IMR-90 (cell line): Measurements from ENCODE around the gene RELN. TPM values are rescaled to one million over a fixed set of nuclear protein-coding genes. Genes with fewer than 3 reads are reported as not detected.

Experiments
- ATAC-seq: fragments of 200-7000 bp; cut with Tn5 transposase; 2 replicates; pipeline ENCODE4 v1.9.1; 2020; ENCODE audit warnings: low read depth, mild to moderate bottlenecking, moderate library complexity
- BruUV-seq: library from RNA; stranded (reverse); fragments of 400-500 nt; replicated peaks from 2 replicates; lab custom pipeline; 2021; lab: Mats Ljungman, UMichigan
- CTCF ChIA-PET: fragments of 300-600 bp; formaldehyde crosslinking; extraction: SDS; loops from one replicate; lab custom pipeline; 2021; ENCODE audit warnings: antibody characterized with exemption; lab: Yijun Ruan, JAX
- POLR2A ChIA-PET: fragments of 300-600 bp; sonication (Branson Sonifier 250); formaldehyde crosslinking; loops from one replicate; lab custom pipeline; 2022; ENCODE audit warnings: antibody characterized with exemption; ENCODE audit not compliant: unreplicated experiment; lab: Charles Lee
- DNase-seq: peaks from one replicate; pipeline ENCODE4 v3.0.0; 2013
- H2AFZ ChIP-seq: replicated peaks from 2 replicates; pipeline ENCODE3; 2013; ENCODE audit warnings: low read length, mild to moderate bottlenecking; ENCODE audit not compliant: poor library complexity
- H2AK5ac ChIP-seq: 2 replicates; pipeline ENCODE4 v1.6.1; 2013; ENCODE audit warnings: low read depth, low read length, inconsistent platforms
- H2AK9ac ChIP-seq: replicated peaks from 2 replicates; pipeline ENCODE3; 2013; ENCODE audit warnings: mild to moderate bottlenecking, low read depth, low read length, moderate library complexity; ENCODE audit not compliant: poor library complexity
- H2BK120ac ChIP-seq: 2 replicates; pipeline ENCODE4 v1.6.1; 2013; ENCODE audit warnings: low read depth, low read length, inconsistent platforms
- H2BK15ac ChIP-seq: 3 replicates; pipeline ENCODE4 v1.6.1; 2013; ENCODE audit warnings: low read depth, low read length, inconsistent platforms
- H2BK20ac ChIP-seq: 2 replicates; pipeline ENCODE4 v1.6.1; 2013; ENCODE audit warnings: low read depth, mild to moderate bottlenecking, inconsistent platforms, low read length, moderate library complexity
- H2BK5ac ChIP-seq: 2 replicates; pipeline ENCODE4 v1.6.1; 2013; ENCODE audit warnings: mild to moderate bottlenecking, low read depth, low read length, inconsistent platforms; ENCODE audit not compliant: poor library complexity, severe bottlenecking
- H3K14ac ChIP-seq: replicated peaks from 2 replicates; pipeline ENCODE4 v1.6.1; 2013; ENCODE audit warnings: low read depth, low read length, inconsistent platforms
- H3K18ac ChIP-seq: 2 replicates; pipeline ENCODE4 v1.6.1; 2013; ENCODE audit warnings: low read depth, low read length, control low read depth
- H3K23ac ChIP-seq: 2 replicates; pipeline ENCODE4 v1.6.1; 2013; ENCODE audit warnings: low read depth, low read length, inconsistent platforms
- H3K27ac ChIP-seq: 2 replicates; pipeline ENCODE4 v1.5.1; 2013; ENCODE audit warnings: mild to moderate bottlenecking, control low read depth, low read length; ENCODE audit not compliant: insufficient read depth
- H3K27me3 ChIP-seq: 2 replicates; pipeline ENCODE4 v1.6.1; 2013; ENCODE audit warnings: low read length; ENCODE audit not compliant: control insufficient read depth, insufficient read depth
- H3K36me3 ChIP-seq: 2 replicates; pipeline ENCODE4 v1.6.1; 2013; ENCODE audit warnings: low read length, mixed read lengths; ENCODE audit not compliant: control insufficient read depth, insufficient read depth
- H3K4ac ChIP-seq: 2 replicates; pipeline ENCODE4 v1.6.1; 2013; ENCODE audit warnings: low read depth, low read length, inconsistent platforms
- H3K4me1 ChIP-seq: 2 replicates; pipeline ENCODE4 v1.6.1; 2013; ENCODE audit warnings: low read length, mixed read lengths; ENCODE audit not compliant: control insufficient read depth, insufficient read depth
- H3K4me2 ChIP-seq: 2 replicates; pipeline ENCODE4 v1.6.1; 2013; ENCODE audit warnings: low read depth, mild to moderate bottlenecking, control low read depth, low read length, moderate library complexity
- H3K4me3 ChIP-seq: 2 replicates; pipeline ENCODE4 v1.5.1; 2013; ENCODE audit warnings: low read depth, mild to moderate bottlenecking, control low read depth, low read length, moderate library complexity; ENCODE audit not compliant: insufficient read depth
- H3K56ac ChIP-seq: 2 replicates; pipeline ENCODE4 v1.6.1; 2013; ENCODE audit warnings: low read length, inconsistent platforms; ENCODE audit not compliant: insufficient read depth; ENCODE audit errors: extremely low read depth
- H3K79me1 ChIP-seq, 2 experiments: 2 replicates each; pipeline ENCODE4 v1.6.1; 2013; ENCODE audit warnings: low read length in 2 of 2, inconsistent platforms in 1 of 2, low read depth in 1 of 2
- H3K9ac ChIP-seq: 2 replicates; pipeline ENCODE4 v1.6.1; 2013; ENCODE audit warnings: low read depth, low read length, control low read depth
- H3K9me1 ChIP-seq: 2 replicates; pipeline ENCODE4 v1.6.1; 2013; ENCODE audit warnings: low read length, inconsistent platforms; ENCODE audit not compliant: insufficient read depth
- H3K9me3 ChIP-seq: 2 replicates; pipeline ENCODE4 v1.6.1; 2013; ENCODE audit warnings: low read length; ENCODE audit not compliant: control insufficient read depth, insufficient read depth
- H4K20me1 ChIP-seq: 2 replicates; pipeline ENCODE4 v1.6.1; 2013; ENCODE audit warnings: low read length, inconsistent platforms; ENCODE audit not compliant: insufficient read depth
- H4K5ac ChIP-seq: 2 replicates; pipeline ENCODE4 v1.6.1; 2013; ENCODE audit warnings: mild to moderate bottlenecking, low read depth, low read length, control low read depth
- H4K8ac ChIP-seq, 2 experiments: 2 replicates each; pipeline ENCODE4 v1.6.1; 2013; ENCODE audit warnings: low read depth in 2 of 2, low read length in 2 of 2, control low read depth in 1 of 2, inconsistent platforms in 1 of 2
- H4K91ac ChIP-seq: 2 replicates; pipeline ENCODE4 v1.6.1; 2013; ENCODE audit warnings: low read depth, low read length, inconsistent platforms; ENCODE audit not compliant: insufficient read depth
- BHLHE40 ChIP-seq: fragments of 150-350 bp; IDR thresholded peaks from 2 replicates; pipeline ENCODE4 v1.6.1; 2016; ENCODE audit warnings: mild to moderate bottlenecking, low read depth, low read length
- CEBPB ChIP-seq: IDR thresholded peaks from 2 replicates; pipeline ENCODE4 v1.6.1; 2012; ENCODE audit warnings: low read depth, low read length, improper control_type of control experiment
- CHD1 ChIP-seq: IDR thresholded peaks from 2 replicates; pipeline ENCODE4 v1.6.1; 2012; ENCODE audit warnings: low read depth, low read length, improper control_type of control experiment
- FOS ChIP-seq: fragments of 150-350 bp; IDR thresholded peaks from 2 replicates; pipeline ENCODE4 v1.6.1; 2016; ENCODE audit warnings: low read depth, low read length
- MAZ ChIP-seq: IDR thresholded peaks from 2 replicates; pipeline ENCODE4 v1.6.1; 2012; ENCODE audit warnings: low read depth, mild to moderate bottlenecking, low read length, improper control_type of control experiment, moderate library complexity, borderline replicate concordance
- POLR2A ChIP-seq: IDR thresholded peaks from 2 replicates; pipeline ENCODE4 v1.6.1; 2012; ENCODE audit warnings: mild to moderate bottlenecking, low read depth, low read length
- RFX5 ChIP-seq: IDR thresholded peaks from 2 replicates; pipeline ENCODE4 v1.8.0; 2012; ENCODE audit warnings: low read depth, mild to moderate bottlenecking, low read length, moderate library complexity
- WGBS, 2 experiments: methylation state at CpG; one replicate each; pipeline versions ENCODE4 v1.1.5 to v1.1.7; 2013; ENCODE audit warnings: missing lambda C conversion rate in 2 of 2; ENCODE audit not compliant: insufficient read length in 1 of 2; ENCODE audit errors: extremely low coverage in 2 of 2; 5-methylcytosine and 5-hydroxymethylcytosine counted together
- dilution Hi-C: fragments of 300-500 bp; cut with HindIII; formaldehyde crosslinking; loops from one replicate; pipeline ENCODE4 v1.14.3; 2018; ENCODE audit warnings: low sequenced_read_pairs; ENCODE audit not compliant: unreplicated experiment
- in situ Hi-C: fragments of 300-500 bp; cut with MboI; formaldehyde crosslinking; loops from 3 replicates; pipeline ENCODE4 v1.14.3; 2019; ENCODE audit warnings: low sequenced_read_pairs, inconsistent platforms, mixed read lengths
- intact Hi-C: fragments of 100-400 bp; cut with micrococcal nuclease; formaldehyde crosslinking; loops from 2 replicates; pipeline ENCODE4 v1.10.0; 2022
- polyA plus RNA-seq, 3 experiments: library from polyadenylated mRNA; depleted of rRNA; stranded (reverse); fragments of >200 nt; gene quantifications; 2 replicates each; pipeline ENCODE4 v1.2.3, GENCODE V29; 2012; ENCODE audit warnings: low replicate concordance in 1 of 3
- total RNA-seq: library from RNA; depleted of rRNA; stranded (reverse); fragments of >200 nt; gene quantifications from 2 replicates; pipeline ENCODE4 v1.2.3, GENCODE V29; 2012
- TF ChIP-seq, protein P1 (sequence below): fragments of 150-350 bp; IDR thresholded peaks from 2 replicates; pipeline ENCODE4 v1.6.1; 2016; ENCODE audit warnings: low read depth, mild to moderate bottlenecking, low read length, moderate library complexity, borderline replicate concordance

RELN gene
- total and polyA plus RNA-seq, 2 of the 4 experiments (the other 2 are of a cell fraction) = 14.7 to 23.7 TPM

DNA sequence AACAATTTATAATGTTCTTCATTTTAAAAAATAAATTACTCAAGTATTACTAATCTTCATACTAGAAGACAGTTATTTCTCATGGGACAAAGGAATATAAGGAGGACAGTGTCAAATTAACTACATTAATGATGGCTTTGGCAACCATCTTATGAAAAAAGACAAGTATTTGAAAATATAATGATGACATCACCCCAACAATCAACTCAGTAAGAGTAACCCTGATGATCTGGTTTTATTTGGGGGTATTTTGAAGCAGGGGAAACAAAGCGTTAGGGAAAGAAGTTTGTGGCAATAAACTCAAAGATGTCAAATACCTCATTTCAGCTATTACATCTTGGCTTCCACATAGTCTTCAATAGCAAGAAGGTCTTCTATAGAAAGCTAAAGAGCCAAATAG, 29.0 kb upstream of the RELN start:
- H3K4me3 ChIP-seq = no peak overlapping the region
- no peak overlapping the region for H3K23ac ChIP-seq
- H2AK9ac ChIP-seq = no peak overlapping the region
- H4K91ac ChIP-seq = no peak overlapping the region
- H4K20me1 ChIP-seq = no peaks in the 10 kb centered on the region
- dilution Hi-C loops = no loop called here
- TF ChIP-seq CHD1 = no peak
- no peak for TF ChIP-seq CEBPB
- no peak for TF ChIP-seq MAZ
- TF ChIP-seq FOS = no peak
- TF ChIP-seq BHLHE40 = no peak
- no peak for TF ChIP-seq RFX5
- TF ChIP-seq POLR2A = no peak
- TF ChIP-seq, protein P1, sequence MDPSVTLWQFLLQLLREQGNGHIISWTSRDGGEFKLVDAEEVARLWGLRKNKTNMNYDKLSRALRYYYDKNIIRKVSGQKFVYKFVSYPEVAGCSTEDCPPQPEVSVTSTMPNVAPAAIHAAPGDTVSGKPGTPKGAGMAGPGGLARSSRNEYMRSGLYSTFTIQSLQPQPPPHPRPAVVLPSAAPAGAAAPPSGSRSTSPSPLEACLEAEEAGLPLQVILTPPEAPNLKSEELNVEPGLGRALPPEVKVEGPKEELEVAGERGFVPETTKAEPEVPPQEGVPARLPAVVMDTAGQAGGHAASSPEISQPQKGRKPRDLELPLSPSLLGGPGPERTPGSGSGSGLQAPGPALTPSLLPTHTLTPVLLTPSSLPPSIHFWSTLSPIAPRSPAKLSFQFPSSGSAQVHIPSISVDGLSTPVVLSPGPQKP = no peak
- H2BK15ac ChIP-seq = no peak overlapping the region
- no TSS peak for BruUV-seq
- DNase-seq (no peak), ATAC-seq (no peak)
- no peak overlapping the region for H2BK120ac ChIP-seq
- WGBS, 2 experiments = no CpG with 5 or more reads among the region's 1 CpG
- no peak overlapping the region for H3K4me2 ChIP-seq
- no peak overlapping the region for H3K4ac ChIP-seq
- in situ Hi-C loops = no loop called here
- H3K36me3 ChIP-seq = no peaks in the 10 kb centered on the region
- no peak overlapping the region for H2AFZ ChIP-seq
- no peak overlapping the region for H2BK5ac ChIP-seq
- no peak overlapping the region for H3K27ac ChIP-seq
- CTCF ChIA-PET = no interaction called here
- no peak overlapping the region for H3K18ac ChIP-seq
- H3K9me1 ChIP-seq = no peaks in the 10 kb centered on the region
- intact Hi-C loops = no loop called here
- H4K8ac ChIP-seq = no peak overlapping the region
- no peaks in the 10 kb centered on the region for H3K79me1 ChIP-seq
- no peaks in the 10 kb centered on the region for H3K27me3 ChIP-seq
- H3K4me1 ChIP-seq = no peaks in the 10 kb centered on the region
- H3K56ac ChIP-seq = no peak overlapping the region
- no peak overlapping the region for H4K5ac ChIP-seq
- H3K14ac ChIP-seq = no peak overlapping the region
- no peak overlapping the region for H3K9ac ChIP-seq
- H2BK20ac ChIP-seq = no peak overlapping the region
- POLR2A ChIA-PET = no interaction called here
- 0 out of 2 replicates have a peak, but pooled peaks cover 1% of the 10 kb centered on the region for H3K9me3 ChIP-seq
- no peak overlapping the region for H2AK5ac ChIP-seq
